ENCODE measurements around the gene LBX1.

The LBX1 gene

DNA sequence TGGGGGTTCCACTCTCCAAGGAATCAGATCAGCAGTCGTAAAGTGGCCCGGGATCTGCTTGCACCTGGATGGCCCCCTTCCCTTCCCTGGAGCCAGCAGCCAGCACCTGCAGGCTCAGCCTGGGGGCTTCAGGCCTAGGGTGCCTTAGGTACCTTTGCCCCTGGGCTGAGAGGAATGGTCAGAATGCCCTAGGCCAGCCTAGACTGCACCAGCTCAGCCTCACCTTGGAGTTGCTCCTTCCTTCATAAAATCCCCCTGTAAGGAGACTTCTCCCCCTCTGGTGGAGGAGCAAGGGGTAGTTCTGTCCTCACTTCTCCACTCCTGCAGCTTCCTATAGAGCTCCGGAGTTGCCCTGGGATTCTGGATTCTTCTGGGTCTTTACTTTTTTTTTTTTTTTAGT, 32.4 kb upstream of the LBX1 start:
- Histone ChIP-seq H3K4me3 (ENCODE audit: low read depth in 1 of 2, low read length in 1 of 2) (no peak overlapping the region), H3K27me3 (peaks cover 81% of the 10 kb centered on the region), H3K36me3 (no peaks in the 10 kb centered on the region), H3K4me1 (ENCODE audit: control insufficient read depth in 1 of 2, insufficient read depth in 1 of 2, low read depth in 1 of 2, low read length in 1 of 2) (no peaks in the 10 kb centered on the region), H3K9me3 (no peaks in the 10 kb centered on the region), H3K27ac (no peak overlapping the region)
- TF ChIP-seq, protein P1, sequence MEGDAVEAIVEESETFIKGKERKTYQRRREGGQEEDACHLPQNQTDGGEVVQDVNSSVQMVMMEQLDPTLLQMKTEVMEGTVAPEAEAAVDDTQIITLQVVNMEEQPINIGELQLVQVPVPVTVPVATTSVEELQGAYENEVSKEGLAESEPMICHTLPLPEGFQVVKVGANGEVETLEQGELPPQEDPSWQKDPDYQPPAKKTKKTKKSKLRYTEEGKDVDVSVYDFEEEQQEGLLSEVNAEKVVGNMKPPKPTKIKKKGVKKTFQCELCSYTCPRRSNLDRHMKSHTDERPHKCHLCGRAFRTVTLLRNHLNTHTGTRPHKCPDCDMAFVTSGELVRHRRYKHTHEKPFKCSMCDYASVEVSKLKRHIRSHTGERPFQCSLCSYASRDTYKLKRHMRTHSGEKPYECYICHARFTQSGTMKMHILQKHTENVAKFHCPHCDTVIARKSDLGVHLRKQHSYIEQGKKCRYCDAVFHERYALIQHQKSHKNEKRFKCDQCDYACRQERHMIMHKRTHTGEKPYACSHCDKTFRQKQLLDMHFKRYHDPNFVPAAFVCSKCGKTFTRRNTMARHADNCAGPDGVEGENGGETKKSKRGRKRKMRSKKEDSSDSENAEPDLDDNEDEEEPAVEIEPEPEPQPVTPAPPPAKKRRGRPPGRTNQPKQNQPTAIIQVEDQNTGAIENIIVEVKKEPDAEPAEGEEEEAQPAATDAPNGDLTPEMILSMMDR (IDR thresholded peaks at IDR 0.05) = no peak

DNA sequence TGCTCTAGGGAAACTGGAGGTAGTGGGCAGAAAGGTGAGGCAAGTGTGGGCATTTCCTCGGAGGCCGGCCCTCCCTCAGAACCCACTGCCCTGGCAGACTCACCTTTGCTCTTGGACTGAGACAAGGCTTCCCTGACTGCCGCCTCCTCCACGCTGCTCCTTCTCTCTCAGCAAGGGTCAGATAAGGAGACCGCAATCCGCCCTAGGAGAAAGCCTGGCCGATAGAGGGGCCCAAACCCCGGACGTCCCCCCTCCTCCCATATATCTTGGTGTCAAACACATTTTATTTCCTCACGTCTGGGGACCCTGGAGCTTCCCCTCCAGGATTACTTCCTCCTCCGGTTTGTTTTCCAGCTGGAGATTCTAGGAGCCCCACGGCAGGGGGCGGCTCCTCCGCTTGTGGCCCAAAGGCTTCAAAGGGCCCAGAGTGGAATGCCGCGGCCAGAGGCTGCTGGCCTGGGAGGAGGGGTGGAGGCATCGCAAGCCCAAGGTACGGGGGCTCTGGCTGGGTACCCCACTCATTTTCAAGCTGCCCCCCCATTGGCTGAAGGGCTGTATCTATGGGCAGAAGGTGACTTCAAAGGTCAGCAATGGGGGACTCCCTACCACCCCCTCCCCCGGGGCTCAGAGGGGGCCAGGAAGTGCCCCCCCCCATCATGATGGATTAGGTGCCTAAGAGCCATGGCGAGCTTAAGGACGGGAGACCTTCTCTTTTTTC, 31.7 kb upstream of the LBX1 start:
- H3K36me3 ChIP-seq = no peaks in the 10 kb centered on the region
- peaks cover 89% of the 10 kb centered on the region for H3K27me3 ChIP-seq

DNA sequence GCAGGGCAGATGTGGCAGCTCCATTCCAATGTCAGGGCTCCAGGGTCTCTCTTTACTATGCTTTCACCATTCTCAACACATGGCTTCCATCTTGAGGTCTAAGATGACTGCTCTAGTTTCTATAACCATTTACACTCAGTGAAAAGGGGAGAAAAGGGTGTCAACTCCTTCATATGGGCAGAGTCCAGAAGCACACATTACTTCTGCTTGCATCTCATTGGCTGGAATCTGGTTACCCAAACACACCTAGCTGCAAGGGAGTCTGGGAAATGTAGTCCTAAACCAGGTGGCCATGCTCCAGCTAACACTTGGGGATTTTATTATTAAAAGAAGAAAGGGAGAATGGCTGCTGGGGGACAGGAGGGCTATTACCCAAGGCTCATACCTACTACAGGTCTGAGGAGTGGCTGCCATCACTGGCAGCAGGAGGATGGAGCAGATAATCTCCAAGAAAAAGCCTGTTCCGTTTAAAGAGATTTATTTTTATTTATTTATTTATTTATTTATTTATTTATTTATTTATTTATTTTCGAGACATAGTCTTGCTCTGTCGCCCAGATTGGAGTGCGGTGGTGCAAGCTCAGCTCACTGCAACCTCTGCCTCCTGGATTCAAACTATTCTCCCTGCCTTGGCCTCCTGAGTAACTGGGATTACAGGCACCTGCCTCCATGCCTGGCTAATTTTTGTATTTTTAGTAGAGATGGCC, 29.1 kb upstream of the LBX1 start:
- Histone ChIP-seq H3K4me3 (ENCODE audit: low read depth in 1 of 2, low read length in 1 of 2) (no peak overlapping the region), H3K27ac (no peak overlapping the region), H3K27me3 (peaks cover 92% of the 10 kb centered on the region), H3K9me3 (no peaks in the 10 kb centered on the region), H3K36me3 (no peaks in the 10 kb centered on the region), H3K4me1 (ENCODE audit: control insufficient read depth in 1 of 2, insufficient read depth in 1 of 2, low read depth in 1 of 2, low read length in 1 of 2) (no peaks in the 10 kb centered on the region)
- TF ChIP-seq, protein P1 (IDR thresholded peaks at IDR 0.05) = no peak

More for the DNA sequence above, 31.7 kb upstream of the LBX1 start:
- TF ChIP-seq, protein P1 (IDR thresholded peaks at IDR 0.05) = no peak
- Histone ChIP-seq H3K27ac (no peak overlapping the region), H3K4me1 (ENCODE audit: control insufficient read depth in 1 of 2, insufficient read depth in 1 of 2, low read depth in 1 of 2, low read length in 1 of 2) (no peaks in the 10 kb centered on the region), H3K4me3 (ENCODE audit: low read depth in 1 of 2, low read length in 1 of 2) (no peak overlapping the region), H3K9me3 (no peaks in the 10 kb centered on the region)

DNA sequence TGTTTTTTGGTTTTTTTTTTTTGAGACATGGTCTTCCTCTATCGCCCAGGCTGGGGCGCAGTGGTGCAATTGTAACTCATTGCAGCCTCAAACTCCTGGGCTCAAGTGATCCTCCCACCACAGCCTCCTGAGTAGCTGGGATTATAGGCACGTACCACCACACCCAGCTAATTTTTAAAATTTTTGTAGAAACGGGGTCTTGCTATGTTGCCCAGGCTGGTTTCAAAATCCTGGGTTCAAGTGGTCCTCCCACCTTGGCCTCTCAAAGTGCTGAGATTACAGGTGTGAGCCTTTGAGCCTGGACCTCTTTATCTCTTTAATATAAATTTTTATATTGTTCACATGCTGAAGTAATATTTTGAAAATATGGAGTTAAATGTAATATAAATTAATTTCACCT, 28.2 kb upstream of the LBX1 start:
- no peaks in the 10 kb centered on the region for H3K9me3 ChIP-seq
- no peak overlapping the region for H3K4me3 ChIP-seq (ENCODE audit: low read depth in 1 of 2, low read length in 1 of 2)
- TF ChIP-seq, protein P1 (IDR thresholded peaks at IDR 0.05) = no peak
- H3K36me3 ChIP-seq = no peaks in the 10 kb centered on the region
- H3K4me1 ChIP-seq (ENCODE audit: control insufficient read depth in 1 of 2, insufficient read depth in 1 of 2, low read depth in 1 of 2, low read length in 1 of 2) = no peaks in the 10 kb centered on the region
- no peak overlapping the region for H3K27ac ChIP-seq
- peaks cover 92% of the 10 kb centered on the region for H3K27me3 ChIP-seq

DNA sequence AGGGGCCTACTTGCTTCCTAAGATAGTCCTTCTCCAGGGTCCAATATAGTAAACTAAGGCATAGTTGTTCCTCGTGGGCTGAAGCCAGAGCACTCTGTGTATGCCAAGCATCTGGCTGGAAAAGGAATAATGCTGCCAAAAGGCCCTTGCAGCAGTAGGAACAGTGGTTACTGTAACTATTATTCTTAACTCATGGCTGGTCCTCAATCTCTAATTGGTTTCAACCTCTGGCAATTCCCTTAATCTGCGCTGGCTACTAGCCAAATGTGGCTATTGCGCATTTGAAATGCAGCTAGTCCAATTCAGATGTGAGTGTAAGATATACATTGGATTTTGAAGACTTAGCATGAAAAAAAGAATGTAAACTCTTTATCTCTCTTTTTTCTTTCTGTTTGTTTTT, 27.8 kb upstream of the LBX1 start:
- Histone ChIP-seq H3K9me3 (no peaks in the 10 kb centered on the region), H3K36me3 (no peaks in the 10 kb centered on the region), H3K4me1 (ENCODE audit: control insufficient read depth in 1 of 2, insufficient read depth in 1 of 2, low read depth in 1 of 2, low read length in 1 of 2) (no peaks in the 10 kb centered on the region), H3K4me3 (ENCODE audit: low read depth in 1 of 2, low read length in 1 of 2) (no peak overlapping the region), H3K27ac (no peak overlapping the region), H3K27me3 (peaks cover 90% of the 10 kb centered on the region)
- TF ChIP-seq, protein P1 (IDR thresholded peaks at IDR 0.05) = no peak

Data from neutrophil (primary cell).